Esophagus muscularis mucosa (tissue), 4 donors: ENCODE results near the gene APOBEC3C.
"Not testable (repeated sequence)": the region's sequence is repeated elsewhere in the genome, so short reads cannot be mapped to it uniquely, and the experiment has no call there.

Experiments used
- CTCF ChIP-seq, 3 experiments: fragments of 200-600 bp in 2 of 3; fragments of 450-650 bp in 1 of 3; sonication (generic) in 2 of 3; IDR thresholded peaks; one replicate each; pipeline ENCODE4 v1.5.1; 2017 to 2019; ENCODE audit warnings: antibody characterized with exemption in 3 of 3, mild to moderate bottlenecking in 2 of 3, moderate library complexity in 1 of 3
- EP300 ChIP-seq: sonication (generic); formaldehyde crosslinking; IDR thresholded peaks from one replicate; pipeline ENCODE4 v1.6.1; 2017; ENCODE audit warnings: antibody characterized with exemption
- POLR2A ChIP-seq: fragments of 450-650 bp; IDR thresholded peaks from one replicate; pipeline ENCODE4 v1.6.1; 2017; ENCODE audit warnings: antibody characterized with exemption, moderate library complexity, mild to moderate bottlenecking, low read depth

- TF ChIP-seq CTCF (IDR thresholded peaks at IDR 0.05); EP300; POLR2A: not testable (repeated sequence)
Observed at GRCh38 chr22:38980587-38980986, 33.5 kb upstream of the APOBEC3C start.
